ENCODE data around the gene CRYGN. TPM values are rescaled to one million over a fixed set of nuclear protein-coding genes. Genes with fewer than 3 reads are reported as not detected.

The CRYGN gene
- polyA plus RNA-seq, 1 donor (not counting 4 experiments of a cell fraction or from before 2014, with no cell fraction given) = not detected

DNA sequence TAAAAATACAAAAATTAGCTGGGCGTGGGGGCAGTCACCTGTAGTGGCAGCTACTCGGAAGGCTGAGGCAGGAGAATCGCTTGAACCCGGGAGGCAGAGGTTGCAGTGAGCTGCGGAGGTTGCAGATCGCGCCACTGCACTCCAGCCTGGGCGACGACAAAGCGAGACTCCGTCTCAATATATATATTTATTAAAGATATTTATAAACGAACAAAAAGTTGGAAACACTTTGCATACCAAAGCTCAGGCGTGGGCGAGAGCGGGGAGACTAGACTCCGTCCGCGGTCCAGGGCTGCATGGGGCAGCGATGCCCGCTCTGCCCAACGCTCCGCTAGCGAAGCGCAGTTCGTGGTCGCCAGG lies 7.9 kb upstream of the CRYGN start:
- dilution Hi-C loops (cut with MboI; ENCODE audit: extremely low pct_ligation_motif_present, low sequenced_read_pairs) = no loop called here
- no peak overlapping the region for H2AFZ ChIP-seq (ENCODE audit: control insufficient read depth, low read length)
- no peaks in the 10 kb centered on the region for H3K9me1 ChIP-seq (ENCODE audit: control insufficient read depth, extremely low read depth, insufficient read depth, low read length)
- no peaks in the 10 kb centered on the region for H3K79me2 ChIP-seq (ENCODE audit: control insufficient read depth, insufficient read depth, low read length)
- no peaks in the 10 kb centered on the region for H3K9me3 ChIP-seq (ENCODE audit: control insufficient read depth, low read depth, low read length)
- no peaks in the 10 kb centered on the region for H3K4me1 ChIP-seq (ENCODE audit: control insufficient read depth, extremely low read depth, insufficient read depth, low read length)
- TF ChIP-seq, protein P1, sequence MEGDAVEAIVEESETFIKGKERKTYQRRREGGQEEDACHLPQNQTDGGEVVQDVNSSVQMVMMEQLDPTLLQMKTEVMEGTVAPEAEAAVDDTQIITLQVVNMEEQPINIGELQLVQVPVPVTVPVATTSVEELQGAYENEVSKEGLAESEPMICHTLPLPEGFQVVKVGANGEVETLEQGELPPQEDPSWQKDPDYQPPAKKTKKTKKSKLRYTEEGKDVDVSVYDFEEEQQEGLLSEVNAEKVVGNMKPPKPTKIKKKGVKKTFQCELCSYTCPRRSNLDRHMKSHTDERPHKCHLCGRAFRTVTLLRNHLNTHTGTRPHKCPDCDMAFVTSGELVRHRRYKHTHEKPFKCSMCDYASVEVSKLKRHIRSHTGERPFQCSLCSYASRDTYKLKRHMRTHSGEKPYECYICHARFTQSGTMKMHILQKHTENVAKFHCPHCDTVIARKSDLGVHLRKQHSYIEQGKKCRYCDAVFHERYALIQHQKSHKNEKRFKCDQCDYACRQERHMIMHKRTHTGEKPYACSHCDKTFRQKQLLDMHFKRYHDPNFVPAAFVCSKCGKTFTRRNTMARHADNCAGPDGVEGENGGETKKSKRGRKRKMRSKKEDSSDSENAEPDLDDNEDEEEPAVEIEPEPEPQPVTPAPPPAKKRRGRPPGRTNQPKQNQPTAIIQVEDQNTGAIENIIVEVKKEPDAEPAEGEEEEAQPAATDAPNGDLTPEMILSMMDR (optimal IDR thresholded peaks at IDR 0.05 in 1 of 3, IDR thresholded peaks at IDR 0.05 in 1 of 3, conservative IDR thresholded peaks at IDR 0.05 in 1 of 3; ENCODE audit: extremely low read depth in 1 of 3, insufficient read depth in 2 of 3, low read length in 3 of 3) = no peak
- TF ChIP-seq EZH2 (IDR thresholded peaks at IDR 0.05; ENCODE audit: low read length) = no peak
- H3K4me2 ChIP-seq (ENCODE audit: control insufficient read depth, extremely low read depth, insufficient read depth, low read depth, low read length) = no peak overlapping the region
- H3K9ac ChIP-seq (ENCODE audit: control insufficient read depth, extremely low read depth, insufficient read depth, low read length) = no peak overlapping the region
- no peaks in the 10 kb centered on the region for H4K20me1 ChIP-seq (ENCODE audit: control insufficient read depth, extremely low read depth, insufficient read depth, low read length)
- DNase-seq (ENCODE audit: low read depth, low spot score) (no peak), FAIRE-seq (no peak)
- H3K4me3 ChIP-seq (ENCODE audit: control insufficient read depth in 2 of 3, extremely low read depth in 1 of 3, insufficient read depth in 2 of 3, low read depth in 1 of 3, low read length in 3 of 3) = no peak overlapping the region
- no peak overlapping the region for H3K27ac ChIP-seq (ENCODE audit: control insufficient read depth, insufficient read depth, low read length)
- H3K36me3 ChIP-seq (ENCODE audit: control insufficient read depth in 2 of 2, extremely low read depth in 1 of 2, insufficient read depth in 2 of 2, low read length in 2 of 2) = no peaks in the 10 kb centered on the region
- peaks cover 4% of the 10 kb centered on the region for H3K27me3 ChIP-seq (ENCODE audit: control insufficient read depth, extremely low read depth, insufficient read depth, low read length)

- H4K20me1 ChIP-seq (ENCODE audit: control insufficient read depth, extremely low read depth, insufficient read depth, low read length) = no peaks in the 10 kb centered on the region
- H3K79me2 ChIP-seq (ENCODE audit: control insufficient read depth, insufficient read depth, low read length) = no peaks in the 10 kb centered on the region
- no peaks in the 10 kb centered on the region for H3K4me1 ChIP-seq (ENCODE audit: control insufficient read depth, extremely low read depth, insufficient read depth, low read length)
- no peaks in the 10 kb centered on the region for H3K9me1 ChIP-seq (ENCODE audit: control insufficient read depth, extremely low read depth, insufficient read depth, low read length)
- H3K9me3 ChIP-seq (ENCODE audit: control insufficient read depth, low read depth, low read length) = no peaks in the 10 kb centered on the region
- H3K4me2 ChIP-seq (ENCODE audit: control insufficient read depth, extremely low read depth, insufficient read depth, low read depth, low read length) = no peak overlapping the region
- H3K4me3 ChIP-seq (ENCODE audit: control insufficient read depth in 2 of 3, extremely low read depth in 1 of 3, insufficient read depth in 2 of 3, low read depth in 1 of 3, low read length in 3 of 3) = no peak overlapping the region
- no peak for TF ChIP-seq EZH2 (IDR thresholded peaks at IDR 0.05; ENCODE audit: low read length)
- TF ChIP-seq, protein P1 (optimal IDR thresholded peaks at IDR 0.05 in 1 of 3, IDR thresholded peaks at IDR 0.05 in 1 of 3, conservative IDR thresholded peaks at IDR 0.05 in 1 of 3; ENCODE audit: extremely low read depth in 1 of 3, insufficient read depth in 2 of 3, low read length in 3 of 3) = no peak
- H3K36me3 ChIP-seq (ENCODE audit: control insufficient read depth in 2 of 2, extremely low read depth in 1 of 2, insufficient read depth in 2 of 2, low read length in 2 of 2) = no peaks in the 10 kb centered on the region
- H3K9ac ChIP-seq (ENCODE audit: control insufficient read depth, extremely low read depth, insufficient read depth, low read length) = no peak overlapping the region
- no peak for FAIRE-seq
- H3K27ac ChIP-seq (ENCODE audit: control insufficient read depth, insufficient read depth, low read length) = no peak overlapping the region
- no peak overlapping the region for H2AFZ ChIP-seq (ENCODE audit: control insufficient read depth, low read length)
- no peaks in the 10 kb centered on the region for H3K27me3 ChIP-seq (ENCODE audit: control insufficient read depth, extremely low read depth, insufficient read depth, low read length)
- dilution Hi-C loops (cut with MboI; ENCODE audit: extremely low pct_ligation_motif_present, low sequenced_read_pairs) = no loop called here
- no peak for DNase-seq (ENCODE audit: low read depth, low spot score)
Measured at GRCh38 chr7:151447312-151447711, 7.4 kb upstream of the CRYGN start.

Data from keratinocyte (primary cell).